BE2C (cell line): ENCODE data around the gene ARSD.
"Not testable (repeated sequence)": the region's sequence is repeated elsewhere in the genome, so short reads cannot be mapped to it uniquely, and the experiment has no call there.

Experiments used
- DNase-seq: peaks from one replicate; pipeline ENCODE4 v3.0.0-alpha.2; 2020
- H3K27me3 ChIP-seq: fragments of 250-450 bp; sonication (Bioruptor Pico); 2 replicates; pipeline ENCODE4 v1.5.1; 2020; ENCODE audit warnings: mild to moderate bottlenecking
- H3K36me3 ChIP-seq: fragments of 250-450 bp; sonication (Bioruptor Pico); 2 replicates; pipeline ENCODE4 v1.5.1; 2020; ENCODE audit warnings: mild to moderate bottlenecking
- H3K4me1 ChIP-seq: fragments of 250-450 bp; sonication (Bioruptor Pico); 2 replicates; pipeline ENCODE4 v1.5.1; 2020
- H3K4me3 ChIP-seq: 2 replicates; pipeline ENCODE4 v1.5.1; 2011; ENCODE audit warnings: low read depth, low read length
- H3K9me3 ChIP-seq: fragments of 250-450 bp; sonication (Bioruptor Pico); 2 replicates; pipeline ENCODE4 v1.5.1; 2020
- CTCF ChIP-seq: IDR thresholded peaks from 2 replicates; pipeline ENCODE4 v1.5.1; 2012; ENCODE audit warnings: mild to moderate bottlenecking, low read depth, low read length

ARSD gene

GRCh38 chrX:2933125-2933900, 4.2 kb upstream of the ARSD start:
- no peak for TF ChIP-seq CTCF
- DNase-seq: no peak
- Histone ChIP-seq H3K27me3 (no peaks in the 10 kb centered on the region), H3K4me3 (no peak overlapping the region), H3K4me1 (no peaks in the 10 kb centered on the region), H3K36me3 (no peaks in the 10 kb centered on the region), H3K9me3 (no peaks in the 10 kb centered on the region)

GRCh38 chrX:2931612-2932011, 2.5 kb upstream of the ARSD start:
- Histone ChIP-seq H3K4me1 (no peaks in the 10 kb centered on the region), H3K9me3 (no peaks in the 10 kb centered on the region), H3K4me3 (no peak overlapping the region), H3K27me3 (no peaks in the 10 kb centered on the region), H3K36me3 (no peaks in the 10 kb centered on the region)
- no peak for TF ChIP-seq CTCF
- no peak for DNase-seq

- Histone ChIP-seq H3K36me3 (no peaks in the 10 kb centered on the region), H3K27me3 (no peaks in the 10 kb centered on the region), H3K4me1 (no peaks in the 10 kb centered on the region), H3K9me3 (no peaks in the 10 kb centered on the region), H3K4me3 (no peak overlapping the region)
- DNase-seq: no peak
- TF ChIP-seq CTCF: no peak
Measured at GRCh38 chrX:2931155-2931554, 2.0 kb upstream of the ARSD start.

- no peak for TF ChIP-seq CTCF
- no peaks in the 10 kb centered on the region for H3K4me1 ChIP-seq
- peak overlapping the region; percentile 14; the same call in 1 of the 2 replicates for H3K4me3 ChIP-seq
- no peaks in the 10 kb centered on the region for H3K9me3 ChIP-seq
- H3K36me3 ChIP-seq: no peaks in the 10 kb centered on the region
- no peaks in the 10 kb centered on the region for H3K27me3 ChIP-seq
- peak; percentile 15 for DNase-seq
Measured at GRCh38 chrX:2928191-2928582, 952 bp downstream of the ARSD start.

- Histone ChIP-seq H3K27me3 (no peaks in the 10 kb centered on the region), H3K4me3 (no peak overlapping the region), H3K36me3 (no peaks in the 10 kb centered on the region), H3K9me3 (no peaks in the 10 kb centered on the region), H3K4me1 (no peaks in the 10 kb centered on the region)
- DNase-seq: no peak
- no peak for TF ChIP-seq CTCF
Measured at GRCh38 chrX:2926664-2927275, 2.4 kb downstream of the ARSD start.

- H3K4me1 ChIP-seq, DNase-seq, H3K9me3 ChIP-seq, H3K27me3 ChIP-seq, H3K4me3 ChIP-seq, H3K36me3 ChIP-seq: not testable (repeated sequence)
Measured at GRCh38 chrX:2926255-2926654, 2.9 kb downstream of the ARSD start.
